GM12878 (cell line): ENCODE measurements around the gene SRSF2.

ENCODE experiments used
- ELK1 ChIP-seq: IDR thresholded peaks from 2 replicates; pipeline ENCODE4 v1.6.1; 2012; ENCODE audit warnings: low read depth, low read length, improper control_type of control experiment
- POLR2A ChIP-seq: IDR thresholded peaks from 2 replicates; pipeline ENCODE4 v1.6.1; 2011; ENCODE audit warnings: low read depth, mild to moderate bottlenecking, low read length

GRCh38 chr17:76781056-76781982 is 44.2 kb upstream of the SRSF2 start:
- TF ChIP-seq ELK1 (no peak), POLR2A (no peak)
